SKM-1 (cell line): ENCODE measurements around the gene OR13H1.
"Not testable (repeated sequence)": the region's sequence is repeated elsewhere in the genome, so short reads cannot be mapped to it uniquely, and the experiment has no call there.

Experiments used
- DNase-seq: peaks from one replicate; lab custom pipeline; 2025; ENCODE audit not compliant: unreplicated experiment; lab: John Stamatoyannopoulos, UW

Gene OR13H1

GRCh38 chrX:131543774-131544173, at the start of gene OR13H1:
TSS of gene OR13H1 (plus strand) at chrX:131544074. CDS start at chrX:131544074, 0 bp downstream.
- no peak for DNase-seq

- DNase-seq, result not testable (repeated sequence)
These were observed 42.3 kb upstream of the OR13H1 start for GRCh38 chrX:131501556-131501955.

- DNase-seq, result no peak
These were observed 30.5 kb upstream of the OR13H1 start for GRCh38 chrX:131513159-131513914.

- no peak for DNase-seq
These were observed 22.1 kb upstream of the OR13H1 start for GRCh38 chrX:131521824-131522223.

GRCh38 chrX:131544218-131544617, 344 bp downstream of the OR13H1 start:
- DNase-seq, result no peak

- DNase-seq, result no peak
These were observed 5.1 kb downstream of the OR13H1 start for GRCh38 chrX:131549011-131549410.

- DNase-seq, result not testable (repeated sequence)
These were observed 8.6 kb downstream of the OR13H1 start for GRCh38 chrX:131552453-131552852.

- no peak for DNase-seq
These were observed 14.7 kb downstream of the OR13H1 start for GRCh38 chrX:131558562-131558961.

- DNase-seq, result no peak
These were observed 20.8 kb downstream of the OR13H1 start for GRCh38 chrX:131564553-131565229.

- no peak for DNase-seq
These were observed 22.0 kb downstream of the OR13H1 start for GRCh38 chrX:131565909-131566308.

GRCh38 chrX:131571348-131571747, 27.5 kb downstream of the OR13H1 start:
- no peak for DNase-seq

- no peak for DNase-seq
These were observed 28.6 kb downstream of the OR13H1 start for GRCh38 chrX:131572372-131573014.

GRCh38 chrX:131577413-131577812, 33.5 kb downstream of the OR13H1 start:
- no peak for DNase-seq

- DNase-seq, result no peak
These were observed 34.3 kb downstream of the OR13H1 start for GRCh38 chrX:131577999-131578734.

GRCh38 chrX:131578735-131579367, 35.0 kb downstream of the OR13H1 start:
- DNase-seq, result not testable (repeated sequence)

GRCh38 chrX:131588995-131589394, 45.1 kb downstream of the OR13H1 start:
- DNase-seq, result no peak
